Dedifferentiated amniotic fluid mesenchymal stem cell (primary cell): ENCODE results near the gene CAMK1.
A peak's percentile ranks its signal among the peaks of the same experiment; 100 is the strongest.

Experiments used
- DNase-seq: peaks from one replicate; pipeline ENCODE4 v3.0.0-alpha.2; 2016; ENCODE audit errors: extremely low spot score

Gene CAMK1

GRCh38 chr3:9742560-9742959 lies 27.2 kb downstream of the CAMK1 start:
- DNase-seq: no peak

DNA sequence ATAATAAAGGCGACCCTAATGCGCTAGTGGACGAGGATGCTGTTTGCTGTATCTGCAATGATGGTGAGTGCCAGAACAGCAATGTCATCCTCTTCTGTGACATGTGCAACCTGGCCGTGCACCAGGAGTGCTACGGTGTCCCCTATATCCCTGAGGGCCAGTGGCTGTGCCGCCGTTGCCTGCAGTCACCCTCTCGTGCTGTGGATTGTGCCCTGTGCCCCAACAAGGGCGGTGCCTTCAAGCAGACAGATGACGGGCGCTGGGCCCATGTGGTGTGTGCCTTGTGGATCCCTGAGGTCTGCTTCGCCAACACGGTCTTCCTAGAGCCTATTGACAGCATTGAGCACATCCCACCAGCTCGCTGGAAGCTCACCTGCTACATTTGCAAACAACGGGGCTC lies 30.6 kb downstream of the CAMK1 start:
- DNase-seq: no peak

DNA sequence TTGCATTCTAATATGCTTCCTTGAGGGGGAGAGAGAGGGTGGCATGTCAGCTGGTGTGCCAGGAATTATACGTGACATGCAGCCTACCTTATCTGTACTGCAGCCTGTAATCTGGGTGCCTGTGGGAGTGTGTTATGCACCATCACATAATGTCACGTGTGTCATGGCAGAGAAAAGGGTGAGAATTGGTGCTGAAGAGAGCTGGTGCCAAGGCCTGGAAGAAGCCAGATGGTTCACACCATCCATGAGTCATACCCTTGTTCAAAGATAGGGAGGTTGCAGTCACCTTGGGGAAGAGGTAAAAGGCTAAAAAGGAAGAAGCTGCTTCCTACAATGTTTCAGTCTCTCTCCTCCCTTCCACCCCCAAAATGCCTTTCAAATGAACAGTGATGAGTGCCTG lies 32.9 kb downstream of the CAMK1 start:
- DNase-seq: no peak

DNA sequence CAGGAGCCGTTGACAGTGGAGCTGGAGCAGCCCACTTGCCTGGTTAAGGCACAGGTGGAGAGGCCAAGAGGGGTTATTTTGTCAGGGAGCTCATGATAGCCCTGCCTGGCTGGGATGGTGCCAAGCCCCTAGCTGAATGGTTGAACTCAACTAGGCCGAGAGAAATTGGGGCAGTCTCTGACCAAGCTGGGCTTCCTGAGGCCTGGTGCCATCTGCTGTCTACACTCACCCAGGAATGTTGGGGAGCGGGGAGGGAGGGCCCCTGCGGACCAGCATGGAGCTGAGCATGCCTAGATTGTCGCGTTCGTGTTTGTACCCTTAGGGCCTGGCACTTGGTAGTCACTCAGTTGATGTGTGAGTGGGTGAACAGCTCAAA lies 37.0 kb downstream of the CAMK1 start:
- DNase-seq: peak; percentile 22

- no peak for DNase-seq
Measured at GRCh38 chr3:9732080-9732739, 37.5 kb downstream of the CAMK1 start.

DNA sequence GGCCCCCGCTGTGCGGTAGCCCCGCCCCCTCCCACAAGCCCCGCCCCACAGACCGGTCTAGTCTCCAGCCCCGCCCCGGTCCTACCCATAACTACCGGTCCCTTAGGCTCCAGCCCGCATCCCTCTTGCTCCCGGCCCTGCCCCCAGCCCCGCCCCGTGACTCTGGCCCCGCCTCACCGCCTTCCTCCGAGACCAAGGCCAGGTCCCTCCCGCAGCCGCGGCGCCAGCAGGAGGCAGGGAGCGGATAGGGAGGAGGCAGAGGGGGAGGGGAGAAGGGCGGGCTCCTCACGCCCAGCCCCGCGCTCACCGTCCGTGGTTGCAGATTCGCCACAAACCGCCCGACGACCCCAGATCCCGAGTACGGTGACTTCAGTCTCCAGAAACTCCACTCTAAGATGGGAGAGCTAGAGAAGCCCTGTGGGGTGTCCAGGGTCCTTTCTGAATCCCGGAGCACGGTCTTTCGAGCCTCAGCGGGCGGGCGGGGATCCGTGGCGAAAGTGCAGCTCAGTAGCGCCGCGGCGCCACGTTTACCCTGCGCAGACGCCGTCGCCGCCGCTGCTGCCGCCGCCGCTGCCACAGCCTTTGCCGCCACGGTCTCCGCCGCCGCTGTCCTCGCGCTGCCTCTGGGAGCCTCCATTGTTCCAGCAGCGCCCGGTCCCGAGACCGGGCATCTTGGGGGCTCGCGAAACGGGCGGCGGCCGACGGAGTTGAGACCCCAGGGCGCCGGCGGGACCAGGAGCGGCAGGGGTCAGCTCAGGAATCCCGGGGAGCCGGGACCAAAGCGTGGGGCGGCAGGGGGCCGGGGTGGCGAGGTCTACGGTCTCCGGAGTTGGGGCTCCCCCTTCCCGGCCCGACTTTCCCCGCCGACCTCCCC lies 38.3 kb downstream of the CAMK1 start, which contains the start of gene BRPF1:
Gene BRPF1, plus strand, starts transcription at position 530 of the 874 bp plus-strand sequence. CDS start 2,406 bp downstream, outside the sequence.
- peak; percentile 99 for DNase-seq

DNA sequence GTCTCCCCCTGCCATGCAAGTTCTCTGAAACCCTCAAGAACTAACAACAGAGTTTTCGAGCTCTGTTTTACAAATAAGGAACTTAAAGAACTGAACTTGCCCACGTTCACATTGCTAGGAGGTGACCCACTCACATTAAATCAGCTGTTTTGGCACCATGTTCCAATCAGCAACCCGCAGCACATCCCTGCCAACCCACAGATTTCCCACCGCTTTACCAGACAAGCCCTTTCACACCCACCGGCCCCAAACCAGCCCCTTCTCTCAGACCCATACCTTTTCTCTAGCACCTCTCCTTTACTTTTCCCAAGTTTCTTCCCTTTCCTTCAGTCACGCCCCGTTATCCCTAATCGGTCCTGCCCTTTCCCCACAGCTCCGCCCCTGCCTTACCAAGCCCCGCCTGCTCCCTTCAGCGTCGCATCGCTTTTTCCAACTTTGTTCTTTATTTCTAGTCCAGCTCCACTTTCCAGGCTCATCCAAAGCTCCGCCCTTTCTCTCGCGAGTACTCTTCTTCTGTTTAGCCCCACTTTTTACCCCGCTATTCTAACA lies 39.0 kb downstream of the CAMK1 start:
- peak; percentile 41 for DNase-seq

DNA sequence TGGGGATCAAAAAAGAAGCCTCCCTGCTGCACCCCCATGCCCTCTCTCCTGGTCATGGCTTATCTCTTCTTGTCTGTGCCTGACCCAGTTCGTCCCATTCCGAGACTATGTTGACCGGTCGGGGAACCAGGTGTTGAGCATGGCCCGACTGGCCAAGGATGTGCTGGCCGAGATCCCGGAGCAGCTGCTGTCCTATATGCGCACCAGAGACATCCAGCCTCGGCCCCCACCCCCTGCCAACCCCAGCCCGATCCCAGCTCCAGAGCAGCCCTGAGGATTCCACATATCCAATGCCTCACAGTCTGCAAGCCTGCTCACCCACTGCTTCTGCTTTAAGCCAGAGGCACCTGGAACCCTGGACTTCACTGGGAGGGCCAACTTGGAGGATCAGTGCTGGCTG lies 40.3 kb downstream of the CAMK1 start:
- DNase-seq: no peak

DNA sequence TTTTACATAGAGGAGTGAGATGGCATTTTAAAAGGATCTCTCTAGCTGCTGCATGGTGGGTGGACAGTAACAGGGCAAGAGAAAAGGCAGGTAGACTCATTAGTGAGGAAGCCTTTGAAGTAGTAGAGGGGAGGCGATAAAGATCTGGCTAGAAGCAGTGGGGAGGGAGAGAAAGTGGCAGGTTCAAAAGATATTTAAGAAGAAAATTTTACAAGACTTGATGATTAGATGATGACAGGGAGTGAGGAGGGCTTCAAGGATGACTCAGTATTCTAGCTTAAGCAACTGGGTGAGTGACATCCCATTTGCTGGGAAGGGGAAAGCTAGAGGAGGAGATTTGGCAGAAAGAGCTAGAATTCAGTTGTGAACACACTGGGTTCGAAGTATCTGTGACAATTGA lies 42.0 kb downstream of the CAMK1 start:
- DNase-seq: no peak

DNA sequence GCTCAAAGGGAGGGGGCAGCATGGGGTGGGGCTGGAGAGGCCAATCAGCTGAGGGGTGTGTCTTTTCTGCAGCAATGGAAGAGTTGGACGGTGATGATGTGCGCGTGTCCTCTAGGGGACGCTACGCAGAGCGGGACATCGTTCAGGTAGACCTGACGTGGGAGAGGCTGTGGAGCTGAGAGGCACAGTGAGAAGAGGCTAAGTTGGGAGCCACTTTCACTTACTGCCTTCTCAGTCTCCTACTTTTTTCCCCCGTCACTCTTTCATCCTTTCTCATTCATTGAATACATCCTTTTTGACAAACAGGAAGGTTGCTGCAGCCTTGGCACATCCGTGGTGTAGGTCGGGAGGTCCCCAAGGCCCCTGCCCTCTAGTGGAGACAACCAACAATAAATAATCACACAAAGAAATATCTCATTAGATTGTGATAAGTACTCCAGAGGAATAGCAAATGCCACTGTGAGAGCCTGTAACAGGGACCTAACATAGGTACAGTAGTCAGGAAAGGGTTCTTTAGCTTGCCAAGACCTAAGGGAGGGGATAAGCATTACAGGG lies 42.6 kb downstream of the CAMK1 start:
- no peak for DNase-seq

DNA sequence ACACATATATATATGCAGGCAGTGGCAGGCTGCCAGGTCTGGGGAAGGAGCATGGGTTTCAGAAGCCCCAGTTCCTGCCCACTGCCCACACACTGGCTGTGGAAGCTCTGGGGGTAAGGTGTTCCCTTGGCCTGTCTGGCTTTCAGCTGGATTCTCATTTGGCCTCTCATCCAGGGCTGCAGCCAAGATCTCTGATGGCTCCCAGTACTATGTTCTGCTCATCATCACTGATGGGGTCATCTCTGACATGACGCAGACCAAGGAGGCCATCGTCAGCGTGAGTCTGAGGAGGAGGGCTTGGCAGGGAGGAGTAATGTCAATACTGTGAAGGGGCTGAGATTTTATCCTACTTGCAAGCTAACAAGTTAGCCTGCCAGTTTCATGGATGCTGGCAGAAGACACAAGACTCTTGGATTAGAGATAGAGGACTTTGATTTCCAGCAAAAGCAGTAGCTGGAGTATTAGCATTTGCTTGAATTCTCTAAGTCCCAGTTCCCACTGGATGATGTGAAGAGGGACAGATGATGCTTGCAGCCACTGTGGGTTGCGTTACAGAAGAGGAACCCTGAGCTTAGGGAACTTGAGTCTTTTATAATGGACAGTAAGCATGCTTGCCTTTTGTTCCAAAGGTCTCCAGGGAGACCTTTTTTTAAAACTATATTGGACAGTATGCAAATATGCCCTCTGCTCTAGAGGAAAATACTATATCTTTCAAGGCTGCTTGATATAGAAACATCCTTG lies 43.8 kb downstream of the CAMK1 start:
- no peak for DNase-seq

DNA sequence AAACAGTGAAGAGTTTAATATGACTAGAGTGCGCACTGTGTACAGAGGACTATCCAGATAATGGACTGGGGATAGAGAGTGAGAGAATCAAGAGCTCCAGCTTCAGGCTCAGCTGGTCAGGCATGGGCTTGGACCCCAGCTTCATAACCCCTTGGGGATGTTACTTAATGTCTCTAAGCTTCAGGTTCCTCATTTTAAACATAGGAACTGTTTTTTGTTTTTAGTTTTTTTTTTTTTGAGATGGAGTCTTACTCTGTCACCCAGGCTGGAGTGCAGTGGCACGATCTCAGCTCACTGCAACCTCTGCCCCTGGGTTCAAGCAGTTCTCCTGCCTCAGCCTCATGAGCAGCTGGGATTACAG lies 48.1 kb downstream of the CAMK1 start:
- DNase-seq: no peak

- DNase-seq: no peak
Measured at GRCh38 chr3:9721015-9721699, 48.6 kb downstream of the CAMK1 start.

- no peak for DNase-seq
Measured at GRCh38 chr3:9718118-9718517, 51.6 kb downstream of the CAMK1 start.

DNA sequence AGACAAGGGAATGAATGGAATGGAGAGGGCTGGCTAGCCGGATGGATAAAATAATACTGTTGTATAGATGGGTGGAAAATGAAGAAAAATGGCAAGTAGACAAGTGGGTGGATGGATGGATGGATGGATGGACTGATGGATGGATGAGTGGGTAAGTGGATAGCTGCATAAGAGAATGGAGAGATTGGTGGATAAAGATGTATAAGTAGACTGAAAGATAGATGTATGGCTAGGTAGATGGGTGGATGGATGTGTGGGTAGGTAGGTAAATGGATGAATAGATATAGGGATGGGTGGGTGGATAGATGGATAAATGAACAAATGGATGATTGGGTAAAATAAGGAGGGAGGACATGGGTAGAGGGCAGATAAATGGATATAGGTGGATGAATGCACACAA lies 52.2 kb downstream of the CAMK1 start:
- DNase-seq: no peak

- no peak for DNase-seq
Measured at GRCh38 chr3:9716801-9717555, 52.8 kb downstream of the CAMK1 start.

- peak; percentile 95 for DNase-seq
Measured at GRCh38 chr3:9715764-9716437, 53.8 kb downstream of the CAMK1 start.

DNA sequence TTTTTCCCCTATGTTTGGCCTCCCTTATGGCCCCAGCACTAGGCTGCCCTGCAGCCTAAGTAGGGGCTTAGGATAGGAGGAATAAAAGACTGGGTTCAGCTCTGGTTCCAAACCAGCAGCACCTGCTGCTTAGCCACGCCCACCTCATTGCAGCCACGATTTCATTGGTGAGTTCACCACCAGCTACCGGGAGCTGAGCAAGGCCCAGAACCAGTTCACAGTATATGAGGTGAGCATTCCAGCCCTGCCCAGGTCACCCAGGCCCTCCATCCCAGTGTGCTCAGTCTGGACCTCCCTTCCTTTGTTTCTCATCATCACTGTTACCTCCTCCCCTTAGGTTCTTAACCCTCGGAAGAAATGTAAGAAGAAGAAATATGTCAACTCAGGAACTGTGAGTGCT lies 54.6 kb downstream of the CAMK1 start:
- no peak for DNase-seq

DNA sequence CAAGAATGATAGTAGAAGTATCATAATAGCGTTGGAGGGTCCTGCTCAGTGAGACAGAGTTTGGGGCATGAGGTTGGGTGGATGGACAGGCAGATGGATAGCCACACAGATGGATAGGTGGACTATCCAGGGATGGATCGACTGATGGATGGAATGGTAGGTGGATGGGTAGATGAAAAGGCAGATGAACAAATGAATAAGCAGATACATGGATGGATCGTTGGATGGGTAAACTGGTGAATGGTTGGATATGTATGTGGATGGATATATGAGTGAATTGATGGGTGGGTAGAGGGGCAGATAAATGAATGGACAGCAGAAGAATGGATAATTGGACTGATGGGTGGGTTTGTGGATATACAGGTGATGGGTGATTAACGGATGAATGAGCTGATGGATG lies 56.6 kb downstream of the CAMK1 start:
- DNase-seq: no peak

DNA sequence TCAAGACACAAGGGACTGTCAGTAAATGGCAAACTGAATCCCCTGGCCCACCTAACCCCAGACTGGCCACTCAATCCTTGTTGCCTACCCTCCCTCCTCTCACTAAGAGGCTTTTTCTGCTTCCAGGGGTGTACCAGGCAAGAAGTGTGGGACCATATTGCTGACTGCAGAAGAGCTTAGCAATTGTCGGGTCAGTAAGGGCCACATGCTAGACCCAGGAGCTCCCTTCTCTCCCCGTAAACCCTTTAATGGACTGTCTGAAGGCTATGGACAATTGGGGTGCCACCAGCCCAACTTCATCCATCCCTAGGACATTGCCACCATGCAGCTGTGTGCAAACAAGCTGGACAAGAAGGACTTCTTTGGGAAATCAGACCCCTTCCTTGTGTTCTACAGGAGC lies 57.3 kb downstream of the CAMK1 start:
- no peak for DNase-seq
